PC-3 (cell line): Measurements from ENCODE around the gene MAN2B1. TPM values are rescaled to one million over a fixed set of nuclear protein-coding genes. Genes with fewer than 3 reads are reported as not detected.

Experiments used
- ATAC-seq: fragments of 200-7000 bp; cut with Tn5 transposase; 2 replicates; pipeline ENCODE4 v1.9.1; 2020; ENCODE audit warnings: mild to moderate bottlenecking, moderate library complexity
- BruUV-seq: library from RNA; stranded (reverse); fragments of 400-500 nt; replicated peaks from 2 replicates; lab custom pipeline; 2021; lab: Mats Ljungman, UMichigan
- CTCF ChIA-PET: fragments of 300-600 bp; sonication (Branson Sonifier 250); formaldehyde crosslinking; loops from one replicate; lab custom pipeline; 2022; ENCODE audit warnings: antibody characterized with exemption; lab: Charles Lee
- POLR2A ChIA-PET: fragments of 300-600 bp; sonication (Branson Sonifier 250); formaldehyde crosslinking; loops from one replicate; lab custom pipeline; 2022; ENCODE audit warnings: antibody characterized with exemption; ENCODE audit not compliant: unreplicated experiment; lab: Charles Lee
- DNase-seq: peaks from one replicate; pipeline ENCODE4 v3.0.0-alpha.2; 2015
- H2AFZ ChIP-seq: fragments of 300-600 bp; sonication (generic); 2 replicates; pipeline ENCODE4 v1.6.0; 2016; ENCODE audit warnings: antibody characterized with exemption, low read length
- H3F3A ChIP-seq: fragments of 300-600 bp; sonication (generic); one replicate; pipeline ENCODE4 v1.6.0; 2017; ENCODE audit warnings: antibody characterized with exemption, low read length, control low read depth, mild to moderate bottlenecking; ENCODE audit not compliant: unreplicated experiment
- H3K27ac ChIP-seq: fragments of 300-600 bp; sonication (generic); 2 replicates; pipeline ENCODE4 v1.5.1; 2016; ENCODE audit warnings: mild to moderate bottlenecking, low read length
- H3K27me3 ChIP-seq: fragments of 300-600 bp; sonication (generic); 2 replicates; pipeline ENCODE4 v1.6.1; 2016; ENCODE audit warnings: low read length, mixed read lengths
- H3K36me3 ChIP-seq: fragments of 300-600 bp; sonication (generic); 2 replicates; pipeline ENCODE4 v1.6.1; 2016; ENCODE audit warnings: low read depth, mixed run types, low read length, mixed read lengths
- H3K4me1 ChIP-seq: fragments of 300-600 bp; sonication (generic); 2 replicates; pipeline ENCODE4 v1.5.1; 2016; ENCODE audit warnings: low read length; ENCODE audit not compliant: insufficient read depth
- H3K4me2 ChIP-seq: fragments of 300-600 bp; sonication (generic); 2 replicates; pipeline ENCODE4 v1.6.0; 2016; ENCODE audit warnings: low read length
- H3K4me3 ChIP-seq: fragments of 300-600 bp; sonication (generic); 2 replicates; pipeline ENCODE4 v1.5.1; 2016; ENCODE audit warnings: mild to moderate bottlenecking, low read length, mixed read lengths
- H3K79me2 ChIP-seq: fragments of 300-600 bp; sonication (generic); 2 replicates; pipeline ENCODE4 v1.6.1; 2017; ENCODE audit warnings: low read length, mixed read lengths
- H3K9ac ChIP-seq: fragments of 300-600 bp; sonication (generic); 2 replicates; pipeline ENCODE4 v1.6.0; 2016; ENCODE audit warnings: mild to moderate bottlenecking, low read length
- H3K9me2 ChIP-seq: fragments of 300-600 bp; sonication (generic); replicated peaks from 2 replicates; pipeline ENCODE4 v1.6.1; 2016; ENCODE audit warnings: mixed run types, low read length, mixed read lengths
- H3K9me3 ChIP-seq: fragments of 300-600 bp; sonication (generic); 2 replicates; pipeline ENCODE4 v1.6.1; 2016; ENCODE audit warnings: low read length, mixed read lengths
- H4K20me1 ChIP-seq: fragments of 300-600 bp; sonication (generic); 2 replicates; pipeline ENCODE4 v1.6.1; 2016; ENCODE audit warnings: low read length, mixed read lengths
- CTCF ChIP-seq: fragments of 300-600 bp; sonication (generic); conservative IDR thresholded peaks from 2 replicates; pipeline ENCODE4 v1.5.1; 2017; ENCODE audit warnings: antibody characterized with exemption, low read depth, mild to moderate bottlenecking, low read length
- EZH2 ChIP-seq: fragments of 300-600 bp; sonication (generic); IDR thresholded peaks from one replicate; pipeline ENCODE4 v1.6.1; 2017; ENCODE audit warnings: antibody characterized with exemption, mild to moderate bottlenecking, low read length; ENCODE audit not compliant: unreplicated experiment
- EZH2phosphoT487 ChIP-seq: fragments of 300-600 bp; sonication (generic); IDR thresholded peaks from 2 replicates; pipeline ENCODE4 v1.6.1; 2018; ENCODE audit warnings: mild to moderate bottlenecking, antibody characterized with exemption, low read length, borderline replicate concordance
- intact Hi-C: fragments of 100-400 bp; cut with micrococcal nuclease; formaldehyde crosslinking; loops from 2 replicates; pipeline ENCODE4 v1.9.0; 2023
- total RNA-seq: library from RNA; depleted of rRNA; stranded (reverse); fragments of >200 nt; gene quantifications from 2 replicates; pipeline ENCODE4 v1.2.3, GENCODE V29; 2014

MAN2B1 gene
- total RNA-seq, 1 experiment from 2014 or later: 67.5 TPM

DNA sequence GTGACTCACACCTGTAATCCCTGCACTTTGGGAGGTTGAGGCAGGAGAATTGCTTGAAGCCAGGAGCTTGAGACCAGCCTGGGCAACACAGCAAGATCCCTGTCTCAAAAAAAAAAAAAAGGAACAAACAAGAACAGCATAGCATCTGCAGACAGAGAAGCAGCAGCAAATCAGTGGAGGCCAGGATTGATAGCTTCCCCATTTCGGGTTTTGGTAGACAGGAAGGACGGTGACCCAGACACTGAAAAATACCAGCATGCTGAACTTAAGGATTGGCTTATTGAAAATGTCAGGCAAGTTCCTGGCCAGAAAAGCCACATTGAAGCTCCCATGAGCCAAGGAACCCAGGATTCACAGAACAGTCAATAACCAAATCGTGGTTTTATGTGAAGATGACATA lies 58.9 kb downstream of the MAN2B1 start:
- ChIA-PET POLR2A (no interaction called here), CTCF (no interaction called here)
- ATAC-seq: no peak
- peaks cover 10% of the 10 kb centered on the region for H3K4me1 ChIP-seq
- H2AFZ ChIP-seq: no peak overlapping the region
- no peak for DNase-seq
- no peaks in the 10 kb centered on the region for H4K20me1 ChIP-seq
- H3K79me2 ChIP-seq: peaks cover 31% of the 10 kb centered on the region
- H3F3A ChIP-seq: no peaks in the 10 kb centered on the region
- H3K27ac ChIP-seq: no peak overlapping the region
- H3K9me2 ChIP-seq: no peaks in the 10 kb centered on the region
- TF ChIP-seq EZH2phosphoT487 (no peak), CTCF (no peak)
- no peaks in the 10 kb centered on the region for H3K27me3 ChIP-seq
- H3K4me2 ChIP-seq: no peak overlapping the region
- H3K4me3 ChIP-seq: no peak overlapping the region
- H3K9ac ChIP-seq: no peak overlapping the region
- peaks cover 7% of the 10 kb centered on the region; the same call in 1 of the 2 replicates for H3K36me3 ChIP-seq
- no peaks in the 10 kb centered on the region for H3K9me3 ChIP-seq
- intact Hi-C loops: no loop called here
- no TSS peak for BruUV-seq

DNA sequence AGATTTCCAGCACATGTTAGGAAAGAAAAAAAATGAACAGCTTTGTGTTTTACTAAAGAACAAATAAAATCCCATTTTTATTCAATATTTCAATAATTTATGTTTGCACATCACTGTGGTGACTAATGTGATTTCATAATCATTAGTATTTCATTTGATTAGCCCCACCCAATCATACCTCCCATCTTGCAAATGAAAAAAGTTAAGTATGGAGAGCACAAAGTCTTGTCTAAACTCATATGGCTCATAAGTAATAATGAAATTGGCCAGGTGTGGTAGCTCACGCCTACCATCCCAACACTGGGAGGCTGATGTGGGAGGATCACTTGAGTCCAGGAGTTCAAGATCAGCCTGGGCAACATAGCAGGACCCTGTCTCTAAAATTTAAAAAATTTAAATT lies 59.7 kb downstream of the MAN2B1 start:
- 0 out of 2 replicates have a peak, but pooled peaks cover 4% of the 10 kb centered on the region for H3K36me3 ChIP-seq
- no peak for ATAC-seq
- POLR2A ChIA-PET: no interaction called here
- no peaks in the 10 kb centered on the region for H3K9me2 ChIP-seq
- no peak for DNase-seq
- H3K4me3 ChIP-seq: no peak overlapping the region
- H2AFZ ChIP-seq: no peak overlapping the region
- TF ChIP-seq EZH2phosphoT487 (no peak), CTCF (no peak), EZH2 (no peak)
- BruUV-seq: no TSS peak
- H3F3A ChIP-seq: no peaks in the 10 kb centered on the region
- H3K4me1 ChIP-seq: peaks cover 6% of the 10 kb centered on the region
- H3K27me3 ChIP-seq: no peaks in the 10 kb centered on the region
- no peaks in the 10 kb centered on the region for H4K20me1 ChIP-seq
- H3K9ac ChIP-seq: no peak overlapping the region
- no peak overlapping the region for H3K4me2 ChIP-seq
- CTCF ChIA-PET: no interaction called here
- H3K27ac ChIP-seq: no peak overlapping the region
- H3K79me2 ChIP-seq: peaks cover 23% of the 10 kb centered on the region
- intact Hi-C loops: no loop called here
- no peaks in the 10 kb centered on the region for H3K9me3 ChIP-seq

- H2AFZ ChIP-seq: no peak overlapping the region
- ATAC-seq (no peak), DNase-seq (no peak)
- no peaks in the 10 kb centered on the region for H3K27me3 ChIP-seq
- H3K4me1 ChIP-seq: no peaks in the 10 kb centered on the region
- no peaks in the 10 kb centered on the region for H3K79me2 ChIP-seq
- intact Hi-C loops: no loop called here
- no peaks in the 10 kb centered on the region for H3K9me3 ChIP-seq
- ChIA-PET CTCF (no interaction called here), POLR2A (no interaction called here)
- no peaks in the 10 kb centered on the region for H4K20me1 ChIP-seq
- no peak overlapping the region for H3K4me2 ChIP-seq
- H3F3A ChIP-seq: no peaks in the 10 kb centered on the region
- no peak for TF ChIP-seq EZH2phosphoT487
- no peak for TF ChIP-seq EZH2
- no peak for TF ChIP-seq CTCF
- H3K9ac ChIP-seq: no peak overlapping the region
- no peak overlapping the region for H3K27ac ChIP-seq
- no peak overlapping the region for H3K4me3 ChIP-seq
- no TSS peak for BruUV-seq
- H3K36me3 ChIP-seq: 0 out of 2 replicates have a peak, but pooled peaks cover 4% of the 10 kb centered on the region
- H3K9me2 ChIP-seq: no peaks in the 10 kb centered on the region
These were observed 62.8 kb downstream of the MAN2B1 start for GRCh38 chr19:12603714-12604113.
